ENCODE data around the gene HLCS. TPM values are rescaled to one million over a fixed set of nuclear protein-coding genes. Genes with fewer than 3 reads are reported as not detected.

The HLCS gene
- total and polyA plus RNA-seq, 2 of the 8 experiments (the other 6 are each of a cell fraction or from before 2014, with no cell fraction given): 4.7 to 12.2 TPM

DNA sequence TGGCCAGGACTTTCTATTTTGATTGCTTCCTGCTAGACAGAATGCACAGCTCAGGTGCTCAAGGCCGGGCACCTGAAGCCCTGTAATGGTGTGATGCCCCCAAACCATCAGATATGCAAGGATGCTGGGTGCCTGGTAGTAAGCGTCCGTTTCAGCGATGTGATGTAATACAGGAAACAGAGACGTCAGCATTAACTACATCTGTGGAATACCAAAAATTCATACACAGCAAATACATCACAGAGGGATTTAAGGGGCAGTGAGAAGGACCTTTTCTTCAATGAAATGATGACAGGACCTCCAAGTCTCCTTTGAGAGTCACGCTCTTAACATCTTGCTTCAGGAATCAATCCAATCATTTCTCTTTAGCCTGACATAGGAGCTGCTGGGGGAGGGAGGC is 203.2 kb downstream of the HLCS start (continued):
- TF ChIP-seq CHD7 (IDR thresholded peaks at IDR 0.05; ENCODE audit: insufficient replicate concordance, low read length) (no peak), POLR2AphosphoS5 (IDR thresholded peaks at IDR 0.05; ENCODE audit: low read depth, low read length) (no peak), KDM4A (IDR thresholded peaks at IDR 0.05; ENCODE audit: low read depth, low read length, severe bottlenecking) (no peak), SIRT6 (IDR thresholded peaks at IDR 0.05; ENCODE audit: low read length) (no peak), FOSL1 (IDR thresholded peaks at IDR 0.05; ENCODE audit: insufficient read depth, low read depth, low read length) (no peak), CEBPB (IDR thresholded peaks at IDR 0.05; ENCODE audit: low read depth, low read length) (no peak), YY1 (IDR thresholded peaks at IDR 0.05; ENCODE audit: low read depth, low read length) (no peak), TEAD4 (IDR thresholded peaks at IDR 0.05; ENCODE audit: low read depth, low read length) (no peak), JUND (IDR thresholded peaks at IDR 0.05; ENCODE audit: low read length) (no peak), NRF1 (IDR thresholded peaks at IDR 0.05; ENCODE audit: low read depth, low read length) (no peak), CBX5 (IDR thresholded peaks at IDR 0.05; ENCODE audit: low read depth, low read length) (no peak), RXRA (IDR thresholded peaks at IDR 0.05; ENCODE audit: insufficient read depth, low read depth, low read length) (no peak)
- TF ChIP-seq, protein P1, sequence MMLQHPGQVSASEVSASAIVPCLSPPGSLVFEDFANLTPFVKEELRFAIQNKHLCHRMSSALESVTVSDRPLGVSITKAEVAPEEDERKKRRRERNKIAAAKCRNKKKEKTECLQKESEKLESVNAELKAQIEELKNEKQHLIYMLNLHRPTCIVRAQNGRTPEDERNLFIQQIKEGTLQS (IDR thresholded peaks at IDR 0.05; ENCODE audit: insufficient read depth, low read depth, low read length): no peak

Data from H1 (cell line).